ENCODE data around the gene DUOX1. TPM values are rescaled to one million over a fixed set of nuclear protein-coding genes. Genes with fewer than 3 reads are reported as not detected.

The DUOX1 gene
- total RNA-seq, 1 experiment from 2014 or later, result 19.6 TPM

GRCh38 chr15:45147606-45148005 lies 17.8 kb downstream of the DUOX1 start:
- Histone ChIP-seq H3K27me3 (ENCODE audit: insufficient read depth, low read length) (no peaks in the 10 kb centered on the region), H3K79me2 (ENCODE audit: insufficient read depth, low read length) (no peaks in the 10 kb centered on the region), H3K4me2 (ENCODE audit: low read length) (no peak overlapping the region), H3K27ac (ENCODE audit: low read depth, low read length) (no peak overlapping the region), H2AFZ (ENCODE audit: low read depth, low read length, poor library complexity, severe bottlenecking) (no peak overlapping the region), H3K4me1 (ENCODE audit: control insufficient read depth in 1 of 2, insufficient read depth in 2 of 2, low read length in 2 of 2) (peaks cover 0 to 4% of the 10 kb centered on the region in 2 experiments; a peak in 1 of 4 replicates), H3K4me3 (replicated peaks in 1 of 2; ENCODE audit: low read depth in 1 of 2, low read length in 2 of 2) (no peak overlapping the region), H3K9ac (ENCODE audit: low read length) (no peak overlapping the region), H4K20me1 (ENCODE audit: insufficient read depth) (no peaks in the 10 kb centered on the region), H3K36me3 (ENCODE audit: control insufficient read depth in 1 of 2, insufficient read depth in 2 of 2, low read length in 2 of 2) (peaks cover 0 to 2% of the 10 kb centered on the region in 2 experiments; a peak in 1 of 4 replicates), H3K9me2 (ENCODE audit: insufficient read depth) (no peaks in the 10 kb centered on the region), H3K9me3 (ENCODE audit: control insufficient read depth in 1 of 2, insufficient read depth in 1 of 2, low read depth in 1 of 2, low read length in 2 of 2) (no peaks in the 10 kb centered on the region)
- intact Hi-C loops (cut with micrococcal nuclease), result no loop called here
- no peak for ATAC-seq
- DNase-seq (ENCODE audit: low read depth, low spot score), result no peak
- ChIA-PET RAD21 (ENCODE audit: low non-redundant PET in 1 of 2, low total read pairs in 2 of 2, uncharacterized antibody in 2 of 2, unreplicated experiment in 2 of 2) (no interaction called here), CTCF (interaction anchor here (1.5 kb wide), 1 partner anchor 15 kb away, joined by 7 read pairs; no protein-coding TSS in a partner anchor), POLR2A (no interaction called here)
- no TSS peak for BruUV-seq (replicated peaks)
- TF ChIP-seq ZNF274 (IDR thresholded peaks at IDR 0.05; ENCODE audit: low read depth, low read length) (no peak), CTCF (IDR thresholded peaks at IDR 0.05 in 2 of 3, conservative IDR thresholded peaks at IDR 0.05 in 1 of 3; ENCODE audit: borderline replicate concordance in 1 of 3, insufficient read depth in 1 of 3, low read depth in 2 of 3, low read length in 2 of 3) (no peak), EGR1 (IDR thresholded peaks at IDR 0.05; ENCODE audit: low read depth) (no peak), SIN3A (IDR thresholded peaks at IDR 0.05; ENCODE audit: low read depth) (no peak), TCF7L2 (IDR thresholded peaks at IDR 0.05; ENCODE audit: borderline replicate concordance, extremely low read depth, insufficient read depth, insufficient read length) (no peak), FOSL1 (IDR thresholded peaks at IDR 0.05; ENCODE audit: low read depth) (no peak), POLR2A (IDR thresholded peaks at IDR 0.05; ENCODE audit: borderline replicate concordance, extremely low read depth, insufficient read depth, insufficient read length) (no peak)
- TF ChIP-seq, protein P1, sequence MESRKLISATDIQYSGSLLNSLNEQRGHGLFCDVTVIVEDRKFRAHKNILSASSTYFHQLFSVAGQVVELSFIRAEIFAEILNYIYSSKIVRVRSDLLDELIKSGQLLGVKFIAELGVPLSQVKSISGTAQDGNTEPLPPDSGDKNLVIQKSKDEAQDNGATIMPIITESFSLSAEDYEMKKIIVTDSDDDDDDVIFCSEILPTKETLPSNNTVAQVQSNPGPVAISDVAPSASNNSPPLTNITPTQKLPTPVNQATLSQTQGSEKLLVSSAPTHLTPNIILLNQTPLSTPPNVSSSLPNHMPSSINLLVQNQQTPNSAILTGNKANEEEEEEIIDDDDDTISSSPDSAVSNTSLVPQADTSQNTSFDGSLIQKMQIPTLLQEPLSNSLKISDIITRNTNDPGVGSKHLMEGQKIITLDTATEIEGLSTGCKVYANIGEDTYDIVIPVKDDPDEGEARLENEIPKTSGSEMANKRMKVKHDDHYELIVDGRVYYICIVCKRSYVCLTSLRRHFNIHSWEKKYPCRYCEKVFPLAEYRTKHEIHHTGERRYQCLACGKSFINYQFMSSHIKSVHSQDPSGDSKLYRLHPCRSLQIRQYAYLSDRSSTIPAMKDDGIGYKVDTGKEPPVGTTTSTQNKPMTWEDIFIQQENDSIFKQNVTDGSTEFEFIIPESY (IDR thresholded peaks at IDR 0.05; ENCODE audit: extremely low read depth, insufficient replicate concordance, low read length), result no peak
- TF ChIP-seq, protein P2, sequence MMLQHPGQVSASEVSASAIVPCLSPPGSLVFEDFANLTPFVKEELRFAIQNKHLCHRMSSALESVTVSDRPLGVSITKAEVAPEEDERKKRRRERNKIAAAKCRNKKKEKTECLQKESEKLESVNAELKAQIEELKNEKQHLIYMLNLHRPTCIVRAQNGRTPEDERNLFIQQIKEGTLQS (IDR thresholded peaks at IDR 0.05), result no peak

All from HCT116 (cell line).